Smooth muscle cell (in vitro differentiated cells): Measurements from ENCODE around the gene CCDC85A. TPM values are rescaled to one million over a fixed set of nuclear protein-coding genes. Genes with fewer than 3 reads are reported as not detected.

ENCODE experiments used
- DNase-seq: peaks from one replicate; lab custom pipeline; 2025; ENCODE audit not compliant: unreplicated experiment; lab: John Stamatoyannopoulos, UW
- H2AFZ ChIP-seq: fragments of 200-600 bp; sonication (generic); 2 replicates; pipeline ENCODE4 v1.6.0; 2016; ENCODE audit warnings: antibody characterized with exemption, low read depth, mild to moderate bottlenecking
- H3F3A ChIP-seq: fragments of 200-600 bp; sonication (generic); 2 replicates; pipeline ENCODE4 v1.6.0; 2017; ENCODE audit warnings: antibody characterized with exemption, low read depth
- H3K27ac ChIP-seq: fragments of 200-600 bp; sonication (generic); 2 replicates; pipeline ENCODE4 v1.5.1; 2016; ENCODE audit warnings: low read depth, mild to moderate bottlenecking
- H3K27me3 ChIP-seq: fragments of 200-600 bp; sonication (generic); 2 replicates; pipeline ENCODE4 v1.6.1; 2016; ENCODE audit warnings: low read depth, mild to moderate bottlenecking
- H3K36me3 ChIP-seq: fragments of 200-600 bp; sonication (generic); 2 replicates; pipeline ENCODE4 v1.5.1; 2016; ENCODE audit warnings: low read depth
- H3K4me1 ChIP-seq: fragments of 200-600 bp; sonication (generic); 2 replicates; pipeline ENCODE4 v1.5.1; 2016; ENCODE audit warnings: low read depth
- H3K4me2 ChIP-seq: fragments of 200-600 bp; sonication (generic); 2 replicates; pipeline ENCODE4 v1.6.0; 2016; ENCODE audit warnings: mild to moderate bottlenecking
- H3K4me3 ChIP-seq: fragments of 200-600 bp; sonication (generic); 2 replicates; pipeline ENCODE4 v1.5.1; 2016; ENCODE audit warnings: mild to moderate bottlenecking
- H3K79me2 ChIP-seq: fragments of 200-600 bp; sonication (generic); 2 replicates; pipeline ENCODE4 v1.6.0; 2016; ENCODE audit warnings: low read depth, mild to moderate bottlenecking
- H3K9ac ChIP-seq: fragments of 200-600 bp; sonication (generic); 2 replicates; pipeline ENCODE4 v1.6.0; 2016; ENCODE audit warnings: low read depth
- H3K9me3 ChIP-seq: fragments of 200-600 bp; sonication (generic); replicated peaks from 2 replicates; pipeline ENCODE4 v1.5.1; 2016; ENCODE audit warnings: low read depth
- H4K20me1 ChIP-seq: fragments of 200-600 bp; sonication (generic); 2 replicates; pipeline ENCODE4 v1.6.0; 2016; ENCODE audit warnings: low read depth
- CTCF ChIP-seq: fragments of 200-600 bp; sonication (generic); IDR thresholded peaks from 2 replicates; pipeline ENCODE4 v1.5.1; 2017; ENCODE audit warnings: borderline replicate concordance, mild to moderate bottlenecking, antibody characterized with exemption; ENCODE audit not compliant: insufficient read depth, poor library complexity, severe bottlenecking
- WGBS: methylation state at CpG from one replicate; pipeline ENCODE4 v1.1.7; 2016; ENCODE audit warnings: low lambda C conversion rate; 5-methylcytosine and 5-hydroxymethylcytosine counted together
- polyA plus RNA-seq: library from polyadenylated mRNA; unstranded; fragments of >200 nt; fragmentation: Nextera tagmentation; extraction: Ambion mirVana; gene quantifications from 2 replicates; pipeline ENCODE4 v1.2.1, GENCODE V29; 2016
- total RNA-seq: library from RNA; depleted of rRNA; stranded (reverse); fragments of >200 nt; gene quantifications from 2 replicates; pipeline ENCODE4 v1.2.3, GENCODE V29; 2014

The CCDC85A gene
- total and polyA plus RNA-seq, 2 experiments from 2014 or later: 0.67 to 2.1 TPM

GRCh38 chr2:56244911-56245530, 61.2 kb downstream of the CCDC85A start:
- Histone ChIP-seq H3K27me3 (no peaks in the 10 kb centered on the region), H3K9me3 (no peaks in the 10 kb centered on the region), H3F3A (no peaks in the 10 kb centered on the region), H3K4me2 (no peak overlapping the region), H4K20me1 (no peaks in the 10 kb centered on the region), H3K27ac (no peak overlapping the region), H3K36me3 (no peaks in the 10 kb centered on the region), H3K4me3 (no peak overlapping the region), H3K79me2 (no peaks in the 10 kb centered on the region), H3K4me1 (no peaks in the 10 kb centered on the region), H2AFZ (no peak overlapping the region), H3K9ac (no peak overlapping the region)
- no peak for DNase-seq
- TF ChIP-seq CTCF: no peak
- WGBS: 100% methylated on average over 1 of the region's 1 CpG

- TF ChIP-seq CTCF: no peak
- Histone ChIP-seq H3K4me1 (no peaks in the 10 kb centered on the region), H3F3A (no peaks in the 10 kb centered on the region), H4K20me1 (no peaks in the 10 kb centered on the region), H3K9ac (no peak overlapping the region), H2AFZ (no peak overlapping the region), H3K4me3 (no peak overlapping the region), H3K4me2 (no peak overlapping the region), H3K9me3 (no peaks in the 10 kb centered on the region), H3K36me3 (no peaks in the 10 kb centered on the region), H3K27ac (no peak overlapping the region), H3K79me2 (no peaks in the 10 kb centered on the region), H3K27me3 (no peaks in the 10 kb centered on the region)
- 88% methylated on average over 5 of the region's 5 CpGs for WGBS
- no peak for DNase-seq
Observed at GRCh38 chr2:56248965-56249742, 65.4 kb downstream of the CCDC85A start.

GRCh38 chr2:56250153-56250729, 66.5 kb downstream of the CCDC85A start:
- TF ChIP-seq CTCF: no peak
- Histone ChIP-seq H3K9me3 (no peaks in the 10 kb centered on the region), H3K4me3 (no peak overlapping the region), H3K79me2 (no peaks in the 10 kb centered on the region), H2AFZ (no peak overlapping the region), H3K4me2 (no peak overlapping the region), H4K20me1 (no peaks in the 10 kb centered on the region), H3K27me3 (no peaks in the 10 kb centered on the region), H3K27ac (no peak overlapping the region), H3K36me3 (no peaks in the 10 kb centered on the region), H3K9ac (no peak overlapping the region), H3F3A (no peaks in the 10 kb centered on the region), H3K4me1 (no peaks in the 10 kb centered on the region)
- WGBS: 90% methylated on average over 2 of the region's 2 CpGs
- no peak for DNase-seq
